ENCODE measurements around the gene CSE1L. TPM values are rescaled to one million over a fixed set of nuclear protein-coding genes. Genes with fewer than 3 reads are reported as not detected.

CSE1L gene
- total RNA-seq, 1 experiment from 2014 or later: 158 TPM

- TF ChIP-seq, protein P1, sequence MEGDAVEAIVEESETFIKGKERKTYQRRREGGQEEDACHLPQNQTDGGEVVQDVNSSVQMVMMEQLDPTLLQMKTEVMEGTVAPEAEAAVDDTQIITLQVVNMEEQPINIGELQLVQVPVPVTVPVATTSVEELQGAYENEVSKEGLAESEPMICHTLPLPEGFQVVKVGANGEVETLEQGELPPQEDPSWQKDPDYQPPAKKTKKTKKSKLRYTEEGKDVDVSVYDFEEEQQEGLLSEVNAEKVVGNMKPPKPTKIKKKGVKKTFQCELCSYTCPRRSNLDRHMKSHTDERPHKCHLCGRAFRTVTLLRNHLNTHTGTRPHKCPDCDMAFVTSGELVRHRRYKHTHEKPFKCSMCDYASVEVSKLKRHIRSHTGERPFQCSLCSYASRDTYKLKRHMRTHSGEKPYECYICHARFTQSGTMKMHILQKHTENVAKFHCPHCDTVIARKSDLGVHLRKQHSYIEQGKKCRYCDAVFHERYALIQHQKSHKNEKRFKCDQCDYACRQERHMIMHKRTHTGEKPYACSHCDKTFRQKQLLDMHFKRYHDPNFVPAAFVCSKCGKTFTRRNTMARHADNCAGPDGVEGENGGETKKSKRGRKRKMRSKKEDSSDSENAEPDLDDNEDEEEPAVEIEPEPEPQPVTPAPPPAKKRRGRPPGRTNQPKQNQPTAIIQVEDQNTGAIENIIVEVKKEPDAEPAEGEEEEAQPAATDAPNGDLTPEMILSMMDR (IDR thresholded peaks at IDR 0.05 in 2 of 3, conservative IDR thresholded peaks at IDR 0.05 in 1 of 3; ENCODE audit: borderline replicate concordance in 1 of 3, insufficient read depth in 1 of 3, low read depth in 2 of 3, low read length in 2 of 3): no peak
- TF ChIP-seq MAX (IDR thresholded peaks at IDR 0.05) (no peak), FOSL1 (IDR thresholded peaks at IDR 0.05; ENCODE audit: low read depth) (no peak), SIN3A (IDR thresholded peaks at IDR 0.05; ENCODE audit: low read depth) (no peak), YY1 (IDR thresholded peaks at IDR 0.05; ENCODE audit: extremely low read depth, insufficient replicate concordance, low read depth, low read length) (no peak), ZNF274 (IDR thresholded peaks at IDR 0.05; ENCODE audit: low read depth, low read length) (no peak)
Measured at GRCh38 chr20:49097159-49097558, 51.0 kb downstream of the CSE1L start (continued).

- Histone ChIP-seq H3K9me2 (ENCODE audit: insufficient read depth) (no peaks in the 10 kb centered on the region), H3K4me3 (replicated peaks in 1 of 2; ENCODE audit: low read depth in 1 of 2, low read length in 2 of 2) (no peak overlapping the region), H3K36me3 (ENCODE audit: control insufficient read depth in 1 of 2, insufficient read depth in 2 of 2, low read length in 2 of 2) (peaks cover 59 to 67% of the 10 kb centered on the region in 2 experiments), H3K27ac (ENCODE audit: low read depth, low read length) (no peak overlapping the region), H3K9ac (ENCODE audit: low read length) (no peak overlapping the region), H3K27me3 (ENCODE audit: insufficient read depth, low read length) (no peaks in the 10 kb centered on the region), H4K20me1 (ENCODE audit: insufficient read depth) (peaks cover 26% of the 10 kb centered on the region; the same call in 1 of the 2 replicates), H2AFZ (ENCODE audit: low read depth, low read length, poor library complexity, severe bottlenecking) (no peak overlapping the region), H3K4me2 (ENCODE audit: low read length) (no peak overlapping the region), H3K9me3 (ENCODE audit: control insufficient read depth in 1 of 2, insufficient read depth in 1 of 2, low read depth in 1 of 2, low read length in 2 of 2) (no peaks in the 10 kb centered on the region), H3K4me1 (ENCODE audit: control insufficient read depth in 1 of 2, insufficient read depth in 2 of 2, low read length in 2 of 2) (no peaks in the 10 kb centered on the region), H3K79me2 (ENCODE audit: insufficient read depth, low read length) (peaks cover 66% of the 10 kb centered on the region)
- RAD21 ChIA-PET (ENCODE audit: low non-redundant PET in 1 of 2, low total read pairs in 2 of 2, uncharacterized antibody in 2 of 2, unreplicated experiment in 2 of 2): interaction anchor here in 1 of 2 experiments (0.7 kb wide), 1 partner anchor 68 kb away, joined by 6 read pairs; no protein-coding TSS in a partner anchor
- POLR2A ChIA-PET: no interaction called here
- CTCF ChIA-PET: no interaction called here
- DNase-seq (ENCODE audit: low read depth, low spot score) (no peak), ATAC-seq (no peak)
- no TSS peak for BruUV-seq (replicated peaks)
- intact Hi-C loops (cut with micrococcal nuclease): no loop called here
- TF ChIP-seq ZFX (IDR thresholded peaks at IDR 0.05) (no peak), CBX3 (IDR thresholded peaks at IDR 0.05; ENCODE audit: low read depth) (no peak), POLR2AphosphoS5 (IDR thresholded peaks at IDR 0.05; ENCODE audit: low read depth, low read length) (no peak), ZNF274 (IDR thresholded peaks at IDR 0.05; ENCODE audit: low read depth, low read length) (no peak), REST (IDR thresholded peaks at IDR 0.05; ENCODE audit: low read depth) (no peak), MAX (IDR thresholded peaks at IDR 0.05) (no peak), ELF1 (IDR thresholded peaks at IDR 0.05; ENCODE audit: borderline replicate concordance, low read depth) (no peak), EZH2 (IDR thresholded peaks at IDR 0.05) (no peak), YY1 (IDR thresholded peaks at IDR 0.05; ENCODE audit: extremely low read depth, insufficient replicate concordance, low read depth, low read length) (no peak), FOSL1 (IDR thresholded peaks at IDR 0.05; ENCODE audit: low read depth) (no peak), RAD21 (IDR thresholded peaks at IDR 0.05; ENCODE audit: low read depth) (no peak)
- TF ChIP-seq, protein P1 (IDR thresholded peaks at IDR 0.05 in 2 of 3, conservative IDR thresholded peaks at IDR 0.05 in 1 of 3; ENCODE audit: borderline replicate concordance in 1 of 3, insufficient read depth in 1 of 3, low read depth in 2 of 3, low read length in 2 of 3): no peak
- TF ChIP-seq, protein P2, sequence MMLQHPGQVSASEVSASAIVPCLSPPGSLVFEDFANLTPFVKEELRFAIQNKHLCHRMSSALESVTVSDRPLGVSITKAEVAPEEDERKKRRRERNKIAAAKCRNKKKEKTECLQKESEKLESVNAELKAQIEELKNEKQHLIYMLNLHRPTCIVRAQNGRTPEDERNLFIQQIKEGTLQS (IDR thresholded peaks at IDR 0.05): no peak
Measured at GRCh38 chr20:49098136-49098535, 52.0 kb downstream of the CSE1L start.
